OCI-LY3 (cell line): ENCODE results near the gene VEGFC.

ENCODE experiments used
- EZH2phosphoT487 ChIP-seq: fragments of 200-600 bp; shearing (Covaris generic); IDR thresholded peaks from 2 replicates; pipeline ENCODE4 v1.6.1; 2018; ENCODE audit warnings: antibody characterized with exemption, mixed run types, low read depth
- TF ChIP-seq, protein P1 (sequence below): fragments of 200-600, 300-600 bp; sonication (generic); IDR thresholded peaks from 2 replicates; pipeline ENCODE4 v1.5.1; 2014; ENCODE audit warnings: antibody characterized with exemption, low read length, low read depth

DNA sequence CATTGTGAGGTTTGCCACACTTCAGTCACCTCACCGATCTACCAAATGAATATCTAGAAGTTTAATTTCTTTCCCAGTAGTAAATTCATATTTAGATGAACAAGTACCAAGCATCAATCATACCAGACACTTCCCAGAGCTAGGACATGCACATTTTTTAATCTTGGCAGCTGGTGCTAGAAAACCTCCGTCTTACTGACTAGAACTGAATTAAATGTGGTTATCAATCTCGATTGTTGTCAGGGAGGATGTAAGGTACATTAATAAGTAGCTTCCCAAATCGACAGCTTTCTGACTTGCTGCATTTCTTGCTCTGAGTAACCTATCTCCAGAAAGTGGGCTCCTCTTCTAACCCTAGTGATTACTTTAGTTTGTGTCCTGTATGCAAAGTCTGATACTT lies 34.4 kb downstream of the VEGFC start:
- TF ChIP-seq, protein P1, sequence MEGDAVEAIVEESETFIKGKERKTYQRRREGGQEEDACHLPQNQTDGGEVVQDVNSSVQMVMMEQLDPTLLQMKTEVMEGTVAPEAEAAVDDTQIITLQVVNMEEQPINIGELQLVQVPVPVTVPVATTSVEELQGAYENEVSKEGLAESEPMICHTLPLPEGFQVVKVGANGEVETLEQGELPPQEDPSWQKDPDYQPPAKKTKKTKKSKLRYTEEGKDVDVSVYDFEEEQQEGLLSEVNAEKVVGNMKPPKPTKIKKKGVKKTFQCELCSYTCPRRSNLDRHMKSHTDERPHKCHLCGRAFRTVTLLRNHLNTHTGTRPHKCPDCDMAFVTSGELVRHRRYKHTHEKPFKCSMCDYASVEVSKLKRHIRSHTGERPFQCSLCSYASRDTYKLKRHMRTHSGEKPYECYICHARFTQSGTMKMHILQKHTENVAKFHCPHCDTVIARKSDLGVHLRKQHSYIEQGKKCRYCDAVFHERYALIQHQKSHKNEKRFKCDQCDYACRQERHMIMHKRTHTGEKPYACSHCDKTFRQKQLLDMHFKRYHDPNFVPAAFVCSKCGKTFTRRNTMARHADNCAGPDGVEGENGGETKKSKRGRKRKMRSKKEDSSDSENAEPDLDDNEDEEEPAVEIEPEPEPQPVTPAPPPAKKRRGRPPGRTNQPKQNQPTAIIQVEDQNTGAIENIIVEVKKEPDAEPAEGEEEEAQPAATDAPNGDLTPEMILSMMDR, result no peak
- no peak for TF ChIP-seq EZH2phosphoT487
